Lower leg skin (tissue), 3 donors: ENCODE data around the gene GTPBP8.

Experiments used
- POLR2A ChIP-seq, 2 donors: fragments of 450-650 bp; IDR thresholded peaks; one replicate each; pipeline ENCODE4 v1.6.1; 2016 to 2017; ENCODE audit warnings: antibody characterized with exemption in 2 of 2, mild to moderate bottlenecking in 1 of 2, moderate library complexity in 1 of 2
- TF ChIP-seq, protein P1 (sequence below), 3 donors: fragments of 450-650 bp; IDR thresholded peaks; one replicate each; pipeline ENCODE4 v1.5.1; 2016; ENCODE audit warnings: antibody characterized with exemption in 3 of 3, mild to moderate bottlenecking in 3 of 3, moderate library complexity in 2 of 3

DNA sequence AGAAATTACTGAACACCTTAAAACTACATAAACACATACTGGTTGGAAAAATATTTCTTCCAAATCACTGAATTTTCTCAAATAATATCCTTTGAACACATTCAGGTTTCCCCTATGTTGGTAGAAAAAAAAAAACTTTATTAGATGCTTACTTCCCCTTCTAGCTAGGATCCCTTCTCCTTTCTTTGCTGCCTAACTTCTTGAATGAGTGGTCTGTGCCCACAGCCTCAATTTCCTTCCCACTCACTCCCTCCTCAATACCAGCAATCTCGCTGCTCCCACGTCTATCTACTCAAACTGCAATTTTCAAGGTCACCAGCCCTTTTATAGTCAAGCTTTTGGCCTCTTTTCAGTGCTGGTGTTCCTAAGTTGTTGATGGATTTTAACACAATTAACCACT is 24.2 kb upstream of the GTPBP8 start:
- TF ChIP-seq, protein P1, sequence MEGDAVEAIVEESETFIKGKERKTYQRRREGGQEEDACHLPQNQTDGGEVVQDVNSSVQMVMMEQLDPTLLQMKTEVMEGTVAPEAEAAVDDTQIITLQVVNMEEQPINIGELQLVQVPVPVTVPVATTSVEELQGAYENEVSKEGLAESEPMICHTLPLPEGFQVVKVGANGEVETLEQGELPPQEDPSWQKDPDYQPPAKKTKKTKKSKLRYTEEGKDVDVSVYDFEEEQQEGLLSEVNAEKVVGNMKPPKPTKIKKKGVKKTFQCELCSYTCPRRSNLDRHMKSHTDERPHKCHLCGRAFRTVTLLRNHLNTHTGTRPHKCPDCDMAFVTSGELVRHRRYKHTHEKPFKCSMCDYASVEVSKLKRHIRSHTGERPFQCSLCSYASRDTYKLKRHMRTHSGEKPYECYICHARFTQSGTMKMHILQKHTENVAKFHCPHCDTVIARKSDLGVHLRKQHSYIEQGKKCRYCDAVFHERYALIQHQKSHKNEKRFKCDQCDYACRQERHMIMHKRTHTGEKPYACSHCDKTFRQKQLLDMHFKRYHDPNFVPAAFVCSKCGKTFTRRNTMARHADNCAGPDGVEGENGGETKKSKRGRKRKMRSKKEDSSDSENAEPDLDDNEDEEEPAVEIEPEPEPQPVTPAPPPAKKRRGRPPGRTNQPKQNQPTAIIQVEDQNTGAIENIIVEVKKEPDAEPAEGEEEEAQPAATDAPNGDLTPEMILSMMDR (IDR thresholded peaks at IDR 0.05), result no peak
- TF ChIP-seq POLR2A (IDR thresholded peaks at IDR 0.05), result no peak
